GM12875 (cell line): ENCODE data around the gene LAMC1.

ENCODE experiments used
- H3K4me3 ChIP-seq: one replicate; pipeline ENCODE4 v1.5.1; 2011; ENCODE audit warnings: low read depth, low read length, control low read depth
- TF ChIP-seq, protein P1 (sequence below): IDR thresholded peaks from 2 replicates; pipeline ENCODE4 v1.5.1; 2011; ENCODE audit warnings: low read depth, mild to moderate bottlenecking, control low read depth, inconsistent platforms, low read length, moderate library complexity, borderline replicate concordance; ENCODE audit not compliant: insufficient read depth

LAMC1 gene

DNA sequence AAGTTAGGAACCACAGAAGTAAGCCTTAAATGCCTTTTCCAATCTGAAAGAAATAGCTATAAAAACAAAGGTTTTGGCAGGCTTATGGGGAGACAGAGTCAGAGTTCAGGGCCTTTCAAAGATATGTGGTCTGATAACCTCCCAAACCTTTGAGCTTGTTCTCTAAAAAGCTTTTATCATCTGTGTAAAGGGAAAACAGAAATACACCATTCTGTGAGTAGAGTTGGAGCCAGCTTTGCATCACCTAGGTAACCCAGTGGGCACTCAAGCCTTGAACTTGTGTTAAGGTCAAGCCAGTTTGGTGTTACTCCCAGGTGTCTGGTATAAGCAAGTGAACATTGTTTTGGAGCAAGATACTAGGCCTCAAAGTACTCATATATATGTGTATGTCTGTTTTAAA lies 50.1 kb downstream of the LAMC1 start:
- no peak overlapping the region for H3K4me3 ChIP-seq
- TF ChIP-seq, protein P1, sequence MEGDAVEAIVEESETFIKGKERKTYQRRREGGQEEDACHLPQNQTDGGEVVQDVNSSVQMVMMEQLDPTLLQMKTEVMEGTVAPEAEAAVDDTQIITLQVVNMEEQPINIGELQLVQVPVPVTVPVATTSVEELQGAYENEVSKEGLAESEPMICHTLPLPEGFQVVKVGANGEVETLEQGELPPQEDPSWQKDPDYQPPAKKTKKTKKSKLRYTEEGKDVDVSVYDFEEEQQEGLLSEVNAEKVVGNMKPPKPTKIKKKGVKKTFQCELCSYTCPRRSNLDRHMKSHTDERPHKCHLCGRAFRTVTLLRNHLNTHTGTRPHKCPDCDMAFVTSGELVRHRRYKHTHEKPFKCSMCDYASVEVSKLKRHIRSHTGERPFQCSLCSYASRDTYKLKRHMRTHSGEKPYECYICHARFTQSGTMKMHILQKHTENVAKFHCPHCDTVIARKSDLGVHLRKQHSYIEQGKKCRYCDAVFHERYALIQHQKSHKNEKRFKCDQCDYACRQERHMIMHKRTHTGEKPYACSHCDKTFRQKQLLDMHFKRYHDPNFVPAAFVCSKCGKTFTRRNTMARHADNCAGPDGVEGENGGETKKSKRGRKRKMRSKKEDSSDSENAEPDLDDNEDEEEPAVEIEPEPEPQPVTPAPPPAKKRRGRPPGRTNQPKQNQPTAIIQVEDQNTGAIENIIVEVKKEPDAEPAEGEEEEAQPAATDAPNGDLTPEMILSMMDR = no peak

DNA sequence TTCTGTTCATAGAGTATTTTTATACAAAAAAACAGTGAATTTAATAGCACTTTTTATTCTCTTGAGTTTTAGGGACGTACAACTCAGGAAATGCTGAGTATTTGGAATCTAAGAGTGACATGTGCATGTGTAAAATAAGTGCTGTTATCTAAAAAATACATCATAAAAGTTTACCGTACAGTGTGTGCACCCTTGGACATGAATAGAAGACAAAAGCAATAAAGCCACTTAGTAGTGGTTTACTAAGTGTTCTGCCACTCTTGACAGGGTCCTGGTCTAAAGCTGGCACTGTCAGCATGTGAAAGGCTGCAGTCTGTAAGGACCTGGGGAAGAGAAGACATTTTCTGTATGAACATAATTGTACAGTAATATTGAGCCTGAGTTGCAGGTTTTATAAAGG lies 51.0 kb downstream of the LAMC1 start:
- H3K4me3 ChIP-seq = no peak overlapping the region
- TF ChIP-seq, protein P1 = no peak

DNA sequence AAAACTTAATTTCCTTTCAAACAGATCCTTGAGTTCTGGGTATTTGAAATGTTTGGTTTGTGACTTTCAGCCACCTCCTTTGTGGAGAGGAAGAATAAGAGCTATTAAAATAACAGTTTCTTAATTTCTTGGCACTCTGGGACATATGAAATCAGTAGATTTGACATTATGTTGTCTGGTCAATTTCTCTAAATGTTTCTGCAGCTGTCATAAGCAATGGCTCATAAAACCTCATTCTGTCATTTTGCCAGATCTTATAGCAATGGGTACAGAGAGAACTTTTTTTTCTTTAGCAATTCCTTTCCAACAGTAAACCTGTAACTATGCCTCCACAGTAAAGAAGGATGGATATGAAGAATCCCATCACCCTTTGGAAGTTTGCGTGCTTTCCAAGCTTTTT lies 52.6 kb downstream of the LAMC1 start:
- no peak overlapping the region for H3K4me3 ChIP-seq
- TF ChIP-seq, protein P1 = no peak

DNA sequence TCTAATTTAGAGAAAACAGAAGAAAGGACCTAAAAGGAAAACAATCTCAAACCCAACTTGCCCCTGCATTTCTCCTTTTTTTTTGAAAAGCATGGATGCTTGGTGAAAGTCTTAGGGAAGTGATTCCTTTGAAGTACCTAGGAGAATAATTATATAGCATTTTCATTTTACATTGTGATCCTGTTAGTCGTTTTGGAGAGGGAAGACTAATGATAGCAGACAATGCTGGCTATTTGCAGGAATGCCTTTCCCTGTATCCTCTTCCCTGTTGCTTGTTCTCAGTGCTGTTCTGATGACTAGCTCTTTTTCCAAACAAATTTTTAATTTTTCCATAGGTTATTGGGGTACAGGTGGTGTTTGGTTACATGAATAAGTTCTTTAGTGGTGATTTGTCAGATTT lies 53.9 kb downstream of the LAMC1 start:
- H3K4me3 ChIP-seq = no peak overlapping the region
- TF ChIP-seq, protein P1 = no peak

DNA sequence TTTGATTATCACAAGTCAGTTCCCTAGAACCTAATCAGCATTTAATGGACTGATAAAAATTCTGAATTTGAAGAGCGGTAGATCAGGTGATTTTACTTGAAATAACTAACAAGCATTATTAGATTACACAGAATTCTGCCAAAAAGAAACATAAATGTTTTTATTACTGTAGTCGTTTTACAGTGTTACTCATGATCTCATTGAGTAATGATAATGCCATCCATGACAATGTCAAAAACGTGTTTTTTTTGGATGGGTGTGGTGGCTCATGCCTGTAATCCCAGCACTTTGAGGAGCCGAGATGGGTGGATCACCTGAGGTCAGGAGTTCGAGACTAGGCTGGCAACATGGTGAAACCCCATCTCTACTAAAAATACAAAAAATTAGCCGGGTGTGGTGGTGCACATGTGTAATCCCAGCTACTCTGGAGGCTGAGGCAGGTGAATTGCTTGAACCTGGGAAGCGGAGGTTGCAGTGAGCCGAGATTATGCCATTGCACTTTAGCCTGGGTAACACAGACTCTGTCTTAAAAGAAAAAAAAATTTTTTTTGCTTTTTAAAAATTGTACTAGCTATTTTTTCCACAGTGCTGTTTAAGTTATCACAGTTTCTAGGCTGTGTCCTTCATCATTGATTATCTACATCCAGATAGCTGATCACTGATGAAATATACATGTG lies 56.6 kb downstream of the LAMC1 start:
- H3K4me3 ChIP-seq = no peak overlapping the region
- TF ChIP-seq, protein P1 = no peak

DNA sequence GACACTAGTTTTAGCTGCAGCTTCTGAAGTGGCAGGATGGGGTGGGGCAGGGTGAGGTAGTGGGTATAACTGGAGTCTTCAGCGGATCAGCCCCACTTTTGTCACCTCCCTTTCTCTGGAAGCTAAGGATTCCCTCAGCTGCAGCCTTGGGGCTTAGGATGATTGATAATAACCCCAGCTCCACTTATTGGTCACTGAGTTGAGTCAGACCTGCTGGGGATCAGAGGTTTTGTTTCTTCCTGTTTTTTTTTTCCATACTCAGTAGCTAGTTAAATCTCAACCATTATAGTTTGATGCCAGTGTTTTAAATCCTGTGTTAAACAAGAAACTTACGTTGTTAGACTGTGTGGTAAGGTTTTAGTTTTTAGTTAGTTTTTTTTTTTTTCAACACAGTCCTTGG lies 57.2 kb downstream of the LAMC1 start:
- no peak overlapping the region for H3K4me3 ChIP-seq
- TF ChIP-seq, protein P1 = no peak

DNA sequence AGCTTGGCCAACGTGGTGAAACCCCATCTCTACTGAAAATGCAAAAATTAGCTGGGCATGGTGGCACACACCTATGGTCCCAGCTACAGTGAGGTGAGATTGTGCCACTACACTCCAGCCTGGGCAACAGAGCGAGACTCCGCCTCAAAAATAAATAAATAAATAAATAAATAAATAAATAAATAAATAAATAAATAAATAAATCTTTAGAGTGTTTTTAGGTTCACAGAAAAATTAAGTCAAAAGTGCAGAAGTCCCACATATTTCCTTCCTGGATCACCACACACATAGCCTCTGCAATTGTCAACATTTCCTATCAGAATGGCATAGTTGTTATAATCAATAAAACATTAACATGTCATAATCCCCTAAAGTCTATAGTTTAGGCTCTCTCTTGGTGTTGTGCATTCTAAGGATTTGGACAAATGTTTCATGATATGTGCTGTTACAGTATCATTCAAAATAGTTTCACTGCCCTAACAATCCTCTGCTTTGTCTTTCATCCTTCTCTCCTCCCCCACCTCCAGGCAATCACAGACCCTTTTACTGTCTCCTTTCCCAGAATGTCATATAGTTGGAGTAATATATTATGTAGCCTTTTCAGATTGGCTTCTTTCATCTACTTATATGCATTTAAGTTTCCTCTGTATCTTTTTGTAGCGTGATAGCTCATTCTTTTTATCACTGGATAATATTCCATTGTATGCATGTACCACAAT lies 58.3 kb downstream of the LAMC1 start:
- TF ChIP-seq, protein P1 = no peak
- H3K4me3 ChIP-seq = no peak overlapping the region
